ENCODE measurements around the gene SH3RF2.
"Not testable (repeated sequence)": the region's sequence is repeated elsewhere in the genome, so short reads cannot be mapped to it uniquely, and the experiment has no call there.

Gene SH3RF2

DNA sequence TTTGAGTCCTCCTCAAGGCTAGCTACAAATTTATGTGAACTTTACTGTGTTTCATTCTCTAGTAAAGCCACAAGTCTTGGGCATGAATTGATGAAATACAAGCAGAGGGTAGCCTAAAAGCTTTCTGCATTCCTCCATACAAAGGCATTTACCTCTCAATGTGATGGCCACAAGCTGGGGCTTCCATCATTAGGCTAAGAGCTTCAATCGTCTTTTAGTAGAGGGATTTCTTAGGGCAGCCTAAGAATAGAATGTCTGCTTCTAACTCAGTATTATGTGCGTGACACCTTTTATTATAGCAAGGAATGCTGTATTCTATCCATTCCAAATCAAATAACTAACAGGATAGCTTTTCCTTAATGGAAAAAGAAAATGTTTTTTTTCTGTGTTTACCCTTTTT, 165.3 kb downstream of the SH3RF2 start:
- DNase-seq: no peak

- no peak for DNase-seq
Measured at GRCh38 chr5:146103594-146103993, 167.2 kb downstream of the SH3RF2 start.

DNA sequence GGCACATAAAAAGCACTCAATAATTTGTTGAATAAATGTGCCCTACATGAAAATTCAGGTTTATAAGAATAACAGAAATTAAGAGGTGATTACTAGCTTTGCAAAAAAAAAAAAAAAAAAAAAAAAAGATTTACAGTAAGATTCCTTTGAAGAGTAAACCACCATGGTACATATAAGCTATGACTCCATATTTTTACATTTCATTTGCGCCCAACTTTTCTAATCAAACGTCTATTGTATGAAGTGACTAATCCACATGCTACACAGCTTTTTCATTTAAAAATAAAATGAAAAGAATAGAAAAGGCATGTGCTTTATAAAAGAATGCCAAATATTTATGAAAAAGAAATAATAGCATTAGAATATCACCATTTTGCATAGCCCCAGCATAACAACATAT, 169.1 kb downstream of the SH3RF2 start, which contains the start of gene PLAC8L1:
Gene PLAC8L1, minus strand, starts transcription at position 101 of the 400 bp plus-strand sequence. CDS start 1,266 bp downstream, outside the sequence.
- no peak for DNase-seq

DNA sequence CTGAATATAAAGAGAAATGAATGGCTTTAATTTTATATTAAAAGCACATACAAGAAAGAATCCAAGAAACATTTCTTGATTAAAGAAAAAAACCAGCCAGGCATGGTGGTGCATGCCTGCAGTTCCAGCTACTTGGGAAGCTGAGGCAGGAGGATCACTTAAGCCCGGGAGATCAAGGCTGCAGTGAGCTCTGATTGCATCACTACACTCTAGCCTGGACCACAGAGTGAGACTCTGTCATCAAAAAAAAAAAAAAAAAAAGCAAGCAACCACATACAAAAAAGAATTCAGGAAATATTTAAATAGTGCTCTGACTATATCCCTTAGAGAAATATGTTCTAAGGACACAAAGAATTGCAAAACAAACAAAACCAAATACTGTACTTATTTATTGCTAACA, 171.5 kb downstream of the SH3RF2 start:
- DNase-seq: no peak

- not testable (repeated sequence) for DNase-seq
Measured at GRCh38 chr5:146108870-146109269, 172.5 kb downstream of the SH3RF2 start.

GRCh38 chr5:146109379-146109778, 173.0 kb downstream of the SH3RF2 start:
- no peak for DNase-seq

DNA sequence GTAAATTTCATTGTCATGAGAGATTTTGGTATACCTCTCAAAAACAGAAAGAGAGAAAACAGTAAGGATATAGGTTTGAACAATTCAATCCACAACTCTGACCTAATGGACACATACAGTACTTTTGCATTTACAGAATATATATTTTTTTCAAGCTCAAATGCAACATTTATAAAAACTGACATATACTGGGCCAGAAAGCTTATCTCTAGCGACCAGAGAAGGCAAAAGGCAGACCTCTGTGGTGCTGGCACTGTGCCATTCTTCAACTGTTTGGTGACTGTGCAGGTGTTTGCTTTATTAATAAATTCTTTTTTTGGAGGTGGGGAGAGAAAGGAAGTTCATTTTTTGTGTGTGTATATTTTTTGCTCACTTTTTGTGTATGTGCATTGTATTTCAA, 175.0 kb downstream of the SH3RF2 start:
- DNase-seq: no peak

GRCh38 chr5:146112476-146112875, 176.1 kb downstream of the SH3RF2 start:
- no peak for DNase-seq

Measured in NCI-H510A treated with DMSO at 0.1 percent for 48 hours (cell line).